ENCODE measurements around the gene ASTN1.

The ASTN1 gene

DNA sequence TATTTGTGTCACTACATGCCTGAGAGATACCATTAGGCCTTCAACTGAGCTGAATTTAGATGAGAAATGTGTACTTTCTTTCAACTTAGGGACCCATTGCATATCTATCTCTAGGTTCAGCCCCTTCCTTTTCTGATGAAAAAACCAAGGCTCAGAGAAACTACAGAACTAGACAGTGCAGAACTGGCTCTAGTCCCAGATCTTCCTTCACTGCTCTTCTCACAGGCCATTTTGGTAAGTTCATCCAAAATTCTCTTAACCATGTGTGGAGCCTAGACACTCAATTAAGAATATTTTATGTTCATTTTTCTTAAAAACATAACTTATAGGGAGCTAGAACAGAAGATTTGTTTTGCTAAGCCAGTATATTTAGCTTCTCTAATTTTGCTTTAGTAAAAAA, 128.9 kb downstream of the ASTN1 start (continued):
- TF ChIP-seq, protein P1, sequence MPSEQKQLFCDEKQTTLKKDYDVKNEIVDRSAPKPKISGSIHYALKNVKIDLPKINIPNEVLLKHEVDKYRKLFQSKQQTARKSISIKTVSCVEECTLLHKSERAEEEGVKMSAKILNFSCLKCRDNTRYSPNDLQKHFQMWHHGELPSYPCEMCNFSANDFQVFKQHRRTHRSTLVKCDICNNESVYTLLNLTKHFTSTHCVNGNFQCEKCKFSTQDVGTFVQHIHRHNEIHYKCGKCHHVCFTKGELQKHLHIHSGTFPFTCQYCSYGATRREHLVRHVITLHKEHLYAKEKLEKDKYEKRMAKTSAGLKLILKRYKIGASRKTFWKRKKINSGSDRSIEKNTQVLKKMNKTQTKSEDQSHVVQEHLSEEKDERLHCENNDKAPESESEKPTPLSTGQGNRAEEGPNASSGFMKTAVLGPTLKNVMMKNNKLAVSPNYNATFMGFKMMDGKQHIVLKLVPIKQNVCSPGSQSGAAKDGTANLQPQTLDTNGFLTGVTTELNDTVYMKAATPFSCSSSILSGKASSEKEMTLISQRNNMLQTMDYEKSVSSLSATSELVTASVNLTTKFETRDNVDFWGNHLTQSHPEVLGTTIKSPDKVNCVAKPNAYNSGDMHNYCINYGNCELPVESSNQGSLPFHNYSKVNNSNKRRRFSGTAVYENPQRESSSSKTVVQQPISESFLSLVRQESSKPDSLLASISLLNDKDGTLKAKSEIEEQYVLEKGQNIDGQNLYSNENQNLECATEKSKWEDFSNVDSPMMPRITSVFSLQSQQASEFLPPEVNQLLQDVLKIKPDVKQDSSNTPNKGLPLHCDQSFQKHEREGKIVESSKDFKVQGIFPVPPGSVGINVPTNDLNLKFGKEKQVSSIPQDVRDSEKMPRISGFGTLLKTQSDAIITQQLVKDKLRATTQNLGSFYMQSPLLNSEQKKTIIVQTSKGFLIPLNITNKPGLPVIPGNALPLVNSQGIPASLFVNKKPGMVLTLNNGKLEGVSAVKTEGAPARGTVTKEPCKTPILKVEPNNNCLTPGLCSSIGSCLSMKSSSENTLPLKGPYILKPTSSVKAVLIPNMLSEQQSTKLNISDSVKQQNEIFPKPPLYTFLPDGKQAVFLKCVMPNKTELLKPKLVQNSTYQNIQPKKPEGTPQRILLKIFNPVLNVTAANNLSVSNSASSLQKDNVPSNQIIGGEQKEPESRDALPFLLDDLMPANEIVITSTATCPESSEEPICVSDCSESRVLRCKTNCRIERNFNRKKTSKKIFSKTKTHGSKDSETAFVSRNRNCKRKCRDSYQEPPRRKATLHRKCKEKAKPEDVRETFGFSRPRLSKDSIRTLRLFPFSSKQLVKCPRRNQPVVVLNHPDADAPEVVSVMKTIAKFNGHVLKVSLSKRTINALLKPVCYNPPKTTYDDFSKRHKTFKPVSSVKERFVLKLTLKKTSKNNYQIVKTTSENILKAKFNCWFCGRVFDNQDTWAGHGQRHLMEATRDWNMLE (tag by site-specific recombination; conservative IDR thresholded peaks at IDR 0.05; ENCODE audit: low read depth) = no peak
- TF ChIP-seq ZNF175 (tag by site-specific recombination; IDR thresholded peaks at IDR 0.05) (no peak), BCL11A (tag by site-specific recombination; IDR thresholded peaks at IDR 0.05; ENCODE audit: low read depth) (no peak)

DNA sequence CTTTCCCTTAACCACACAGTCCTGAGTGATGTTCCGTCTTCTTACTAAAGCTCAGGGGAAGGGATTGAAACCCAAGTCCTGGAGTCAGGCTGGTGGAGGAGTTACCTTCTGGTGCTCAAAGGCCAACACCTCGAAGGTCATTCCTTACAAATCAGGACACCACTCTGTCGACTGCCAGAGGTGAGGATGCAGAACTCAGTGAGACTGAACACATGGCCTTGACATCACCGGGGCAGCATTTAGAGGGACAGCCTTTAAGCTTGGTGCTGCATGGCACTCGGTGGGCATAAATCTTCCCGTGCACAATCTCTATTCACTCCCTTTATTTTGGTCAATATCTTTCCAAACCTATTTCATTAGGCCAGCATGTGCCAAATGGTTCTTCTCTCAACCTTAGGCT, 130.9 kb downstream of the ASTN1 start:
- no peaks in the 10 kb centered on the region for H3K9me3 ChIP-seq (ENCODE audit: control insufficient read depth, insufficient read depth, low read depth, low read length)
- no peaks in the 10 kb centered on the region for H3K4me1 ChIP-seq (ENCODE audit: control insufficient read depth, insufficient read depth, low read length)
- ChIA-PET CTCF (interaction anchor here (0.6 kb wide), 1 partner anchor 1743 kb away, joined by 3 read pairs; no protein-coding TSS in a partner anchor), POLR2A (no interaction called here)
- no peak overlapping the region for H3K4me3 ChIP-seq (ENCODE audit: low read depth, low read length)
- no peak overlapping the region for H3K27ac ChIP-seq (ENCODE audit: extremely low read depth, low read depth, low read length)
- TF ChIP-seq ZNF548 (tag by site-specific recombination; IDR thresholded peaks at IDR 0.05) (no peak), ZNF223 (tag by site-specific recombination; IDR thresholded peaks at IDR 0.05) (no peak), ZNF175 (tag by site-specific recombination; IDR thresholded peaks at IDR 0.05) (no peak), ZNF549 (tag by site-specific recombination; IDR thresholded peaks at IDR 0.05) (no peak), ZNF335 (tag by site-specific recombination; conservative IDR thresholded peaks at IDR 0.05) (no peak)
- TF ChIP-seq, protein P2, sequence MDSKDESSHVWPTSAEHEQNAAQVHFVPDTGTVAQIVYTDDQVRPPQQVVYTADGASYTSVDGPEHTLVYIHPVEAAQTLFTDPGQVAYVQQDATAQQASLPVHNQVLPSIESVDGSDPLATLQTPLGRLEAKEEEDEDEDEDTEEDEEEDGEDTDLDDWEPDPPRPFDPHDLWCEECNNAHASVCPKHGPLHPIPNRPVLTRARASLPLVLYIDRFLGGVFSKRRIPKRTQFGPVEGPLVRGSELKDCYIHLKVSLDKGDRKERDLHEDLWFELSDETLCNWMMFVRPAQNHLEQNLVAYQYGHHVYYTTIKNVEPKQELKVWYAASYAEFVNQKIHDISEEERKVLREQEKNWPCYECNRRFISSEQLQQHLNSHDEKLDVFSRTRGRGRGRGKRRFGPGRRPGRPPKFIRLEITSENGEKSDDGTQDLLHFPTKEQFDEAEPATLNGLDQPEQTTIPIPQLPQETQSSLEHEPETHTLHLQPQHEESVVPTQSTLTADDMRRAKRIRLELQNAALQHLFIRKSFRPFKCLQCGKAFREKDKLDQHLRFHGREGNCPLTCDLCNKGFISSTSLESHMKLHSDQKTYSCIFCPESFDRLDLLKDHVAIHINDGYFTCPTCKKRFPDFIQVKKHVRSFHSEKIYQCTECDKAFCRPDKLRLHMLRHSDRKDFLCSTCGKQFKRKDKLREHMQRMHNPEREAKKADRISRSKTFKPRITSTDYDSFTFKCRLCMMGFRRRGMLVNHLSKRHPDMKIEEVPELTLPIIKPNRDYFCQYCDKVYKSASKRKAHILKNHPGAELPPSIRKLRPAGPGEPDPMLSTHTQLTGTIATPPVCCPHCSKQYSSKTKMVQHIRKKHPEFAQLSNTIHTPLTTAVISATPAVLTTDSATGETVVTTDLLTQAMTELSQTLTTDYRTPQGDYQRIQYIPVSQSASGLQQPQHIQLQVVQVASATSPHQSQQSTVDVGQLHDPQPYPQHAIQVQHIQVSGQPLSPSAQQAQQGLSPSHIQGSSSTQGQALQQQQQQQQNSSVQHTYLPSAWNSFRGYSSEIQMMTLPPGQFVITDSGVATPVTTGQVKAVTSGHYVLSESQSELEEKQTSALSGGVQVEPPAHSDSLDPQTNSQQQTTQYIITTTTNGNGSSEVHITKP (tag by site-specific recombination; IDR thresholded peaks at IDR 0.05) = no peak
- TF ChIP-seq, protein P3, sequence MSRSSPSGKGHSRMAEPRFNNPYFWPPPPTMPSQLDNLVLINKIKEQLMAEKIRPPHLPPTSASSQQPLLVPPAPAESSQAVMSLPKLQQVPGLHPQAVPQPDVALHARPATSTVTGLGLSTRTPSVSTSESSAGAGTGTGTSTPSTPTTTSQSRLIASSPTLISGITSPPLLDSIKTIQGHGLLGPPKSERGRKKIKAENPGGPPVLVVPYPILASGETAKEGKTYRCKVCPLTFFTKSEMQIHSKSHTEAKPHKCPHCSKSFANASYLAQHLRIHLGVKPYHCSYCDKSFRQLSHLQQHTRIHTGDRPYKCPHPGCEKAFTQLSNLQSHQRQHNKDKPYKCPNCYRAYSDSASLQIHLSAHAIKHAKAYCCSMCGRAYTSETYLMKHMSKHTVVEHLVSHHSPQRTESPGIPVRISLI (tag by site-specific recombination; IDR thresholded peaks at IDR 0.05) = no peak
- TF ChIP-seq, protein P4, sequence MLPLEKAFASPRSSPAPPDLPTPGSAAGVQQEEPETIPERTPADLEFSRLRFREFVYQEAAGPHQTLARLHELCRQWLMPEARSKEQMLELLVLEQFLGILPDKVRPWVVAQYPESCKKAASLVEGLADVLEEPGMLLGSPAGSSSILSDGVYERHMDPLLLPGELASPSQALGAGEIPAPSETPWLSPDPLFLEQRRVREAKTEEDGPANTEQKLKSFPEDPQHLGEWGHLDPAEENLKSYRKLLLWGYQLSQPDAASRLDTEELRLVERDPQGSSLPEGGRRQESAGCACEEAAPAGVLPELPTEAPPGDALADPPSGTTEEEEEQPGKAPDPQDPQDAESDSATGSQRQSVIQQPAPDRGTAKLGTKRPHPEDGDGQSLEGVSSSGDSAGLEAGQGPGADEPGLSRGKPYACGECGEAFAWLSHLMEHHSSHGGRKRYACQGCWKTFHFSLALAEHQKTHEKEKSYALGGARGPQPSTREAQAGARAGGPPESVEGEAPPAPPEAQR (tag by site-specific recombination; IDR thresholded peaks at IDR 0.05) = no peak
- TF ChIP-seq, protein P5, sequence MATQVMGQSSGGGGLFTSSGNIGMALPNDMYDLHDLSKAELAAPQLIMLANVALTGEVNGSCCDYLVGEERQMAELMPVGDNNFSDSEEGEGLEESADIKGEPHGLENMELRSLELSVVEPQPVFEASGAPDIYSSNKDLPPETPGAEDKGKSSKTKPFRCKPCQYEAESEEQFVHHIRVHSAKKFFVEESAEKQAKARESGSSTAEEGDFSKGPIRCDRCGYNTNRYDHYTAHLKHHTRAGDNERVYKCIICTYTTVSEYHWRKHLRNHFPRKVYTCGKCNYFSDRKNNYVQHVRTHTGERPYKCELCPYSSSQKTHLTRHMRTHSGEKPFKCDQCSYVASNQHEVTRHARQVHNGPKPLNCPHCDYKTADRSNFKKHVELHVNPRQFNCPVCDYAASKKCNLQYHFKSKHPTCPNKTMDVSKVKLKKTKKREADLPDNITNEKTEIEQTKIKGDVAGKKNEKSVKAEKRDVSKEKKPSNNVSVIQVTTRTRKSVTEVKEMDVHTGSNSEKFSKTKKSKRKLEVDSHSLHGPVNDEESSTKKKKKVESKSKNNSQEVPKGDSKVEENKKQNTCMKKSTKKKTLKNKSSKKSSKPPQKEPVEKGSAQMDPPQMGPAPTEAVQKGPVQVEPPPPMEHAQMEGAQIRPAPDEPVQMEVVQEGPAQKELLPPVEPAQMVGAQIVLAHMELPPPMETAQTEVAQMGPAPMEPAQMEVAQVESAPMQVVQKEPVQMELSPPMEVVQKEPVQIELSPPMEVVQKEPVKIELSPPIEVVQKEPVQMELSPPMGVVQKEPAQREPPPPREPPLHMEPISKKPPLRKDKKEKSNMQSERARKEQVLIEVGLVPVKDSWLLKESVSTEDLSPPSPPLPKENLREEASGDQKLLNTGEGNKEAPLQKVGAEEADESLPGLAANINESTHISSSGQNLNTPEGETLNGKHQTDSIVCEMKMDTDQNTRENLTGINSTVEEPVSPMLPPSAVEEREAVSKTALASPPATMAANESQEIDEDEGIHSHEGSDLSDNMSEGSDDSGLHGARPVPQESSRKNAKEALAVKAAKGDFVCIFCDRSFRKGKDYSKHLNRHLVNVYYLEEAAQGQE (tag by site-specific recombination; IDR thresholded peaks at IDR 0.05) = no peak
- TF ChIP-seq, protein P6, sequence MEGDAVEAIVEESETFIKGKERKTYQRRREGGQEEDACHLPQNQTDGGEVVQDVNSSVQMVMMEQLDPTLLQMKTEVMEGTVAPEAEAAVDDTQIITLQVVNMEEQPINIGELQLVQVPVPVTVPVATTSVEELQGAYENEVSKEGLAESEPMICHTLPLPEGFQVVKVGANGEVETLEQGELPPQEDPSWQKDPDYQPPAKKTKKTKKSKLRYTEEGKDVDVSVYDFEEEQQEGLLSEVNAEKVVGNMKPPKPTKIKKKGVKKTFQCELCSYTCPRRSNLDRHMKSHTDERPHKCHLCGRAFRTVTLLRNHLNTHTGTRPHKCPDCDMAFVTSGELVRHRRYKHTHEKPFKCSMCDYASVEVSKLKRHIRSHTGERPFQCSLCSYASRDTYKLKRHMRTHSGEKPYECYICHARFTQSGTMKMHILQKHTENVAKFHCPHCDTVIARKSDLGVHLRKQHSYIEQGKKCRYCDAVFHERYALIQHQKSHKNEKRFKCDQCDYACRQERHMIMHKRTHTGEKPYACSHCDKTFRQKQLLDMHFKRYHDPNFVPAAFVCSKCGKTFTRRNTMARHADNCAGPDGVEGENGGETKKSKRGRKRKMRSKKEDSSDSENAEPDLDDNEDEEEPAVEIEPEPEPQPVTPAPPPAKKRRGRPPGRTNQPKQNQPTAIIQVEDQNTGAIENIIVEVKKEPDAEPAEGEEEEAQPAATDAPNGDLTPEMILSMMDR (tag by site-specific recombination; IDR thresholded peaks at IDR 0.05) = no peak
- no peaks in the 10 kb centered on the region for H3K36me3 ChIP-seq (ENCODE audit: control insufficient read depth in 2 of 2, insufficient read depth in 1 of 2, low read length in 2 of 2)
